Stomach smooth muscle (tissue), 2 donors: ENCODE results near the gene MUTYH.
A peak's percentile ranks its signal among the peaks of the same experiment; 100 is the strongest.

Experiments used
- H3K27ac ChIP-seq: one replicate; pipeline ENCODE4 v1.7.0; 2013; ENCODE audit warnings: mild to moderate bottlenecking, low read length, inconsistent platforms
- H3K27me3 ChIP-seq, 2 donors: one replicate each; pipeline ENCODE4 v1.7.0; 2013; ENCODE audit warnings: low read length in 2 of 2; ENCODE audit not compliant: insufficient read depth in 2 of 2, control insufficient read depth in 1 of 2
- H3K36me3 ChIP-seq, 2 donors: one replicate each; pipeline ENCODE4 v1.7.0; 2013; ENCODE audit warnings: low read length in 2 of 2; ENCODE audit not compliant: control insufficient read depth in 2 of 2, insufficient read depth in 2 of 2
- H3K4me1 ChIP-seq: one replicate; pipeline ENCODE4 v1.7.0; 2013; ENCODE audit warnings: low read length; ENCODE audit not compliant: control insufficient read depth, insufficient read depth
- H3K4me3 ChIP-seq, 2 donors: one replicate each; pipeline ENCODE4 v1.7.0; 2013; ENCODE audit warnings: low read length in 2 of 2
- H3K9ac ChIP-seq, 2 donors: one replicate each; pipeline ENCODE4 v1.7.0; 2013; ENCODE audit warnings: low read length in 2 of 2, mild to moderate bottlenecking in 1 of 2
- H3K9me3 ChIP-seq, 2 donors: one replicate each; pipeline ENCODE4 v1.7.0; 2013; ENCODE audit warnings: low read length in 2 of 2; ENCODE audit not compliant: control insufficient read depth in 2 of 2
- donor health status: healthy.
- donor health status: Pancreatic carcinoma.

Gene MUTYH

GRCh38 chr1:45351508-45351907, 11.3 kb upstream of the MUTYH start:
- H3K27ac ChIP-seq: no peak overlapping the region
- no peaks in the 10 kb centered on the region for H3K36me3 ChIP-seq
- H3K4me3 ChIP-seq: no peak overlapping the region
- no peaks in the 10 kb centered on the region for H3K27me3 ChIP-seq
- H3K9me3 ChIP-seq: no peaks in the 10 kb centered on the region
- peaks cover 22% of the 10 kb centered on the region for H3K4me1 ChIP-seq
- no peak overlapping the region for H3K9ac ChIP-seq

GRCh38 chr1:45348966-45349677, 8.9 kb upstream of the MUTYH start:
- peak overlapping the region; percentile 76 for H3K27ac ChIP-seq
- H3K9ac ChIP-seq: peak overlapping the region in 1 of 2 donors; percentile 55
- H3K9me3 ChIP-seq: no peaks in the 10 kb centered on the region
- H3K4me3 ChIP-seq: no peak overlapping the region
- peaks cover 8 to 11% of the 10 kb centered on the region in 2 donors for H3K36me3 ChIP-seq
- no peaks in the 10 kb centered on the region for H3K27me3 ChIP-seq
- peaks cover 22% of the 10 kb centered on the region for H3K4me1 ChIP-seq

GRCh38 chr1:45348609-45348965, 8.3 kb upstream of the MUTYH start:
- no peaks in the 10 kb centered on the region for H3K9me3 ChIP-seq
- peaks cover 13 to 15% of the 10 kb centered on the region in 2 donors for H3K36me3 ChIP-seq

GRCh38 chr1:45348020-45348419, 7.8 kb upstream of the MUTYH start:
- Histone ChIP-seq H3K36me3 (peaks cover 18 to 21% of the 10 kb centered on the region in 2 donors), H3K27me3 (no peaks in the 10 kb centered on the region), H3K4me1 (peaks cover 22% of the 10 kb centered on the region), H3K27ac (peak overlapping the region; percentile 70), H3K9ac (peak overlapping the region in 1 of 2 donors; percentile 5), H3K9me3 (no peaks in the 10 kb centered on the region), H3K4me3 (peak overlapping the region in 1 of 2 donors; percentile 29)

More at GRCh38 chr1:45348609-45348965, 8.3 kb upstream of the MUTYH start:
- Histone ChIP-seq H3K9ac (peak overlapping the region in 1 of 2 donors; percentile 55), H3K27me3 (no peaks in the 10 kb centered on the region), H3K4me3 (no peak overlapping the region), H3K4me1 (peaks cover 22% of the 10 kb centered on the region), H3K27ac (peak overlapping the region; percentile 76)

- H3K27ac ChIP-seq: no peak overlapping the region
- no peak overlapping the region for H3K9ac ChIP-seq
- peaks cover 28% of the 10 kb centered on the region for H3K4me1 ChIP-seq
- no peak overlapping the region for H3K4me3 ChIP-seq
- peaks cover 25 to 35% of the 10 kb centered on the region in 2 donors for H3K36me3 ChIP-seq
- H3K27me3 ChIP-seq: no peaks in the 10 kb centered on the region
- H3K9me3 ChIP-seq: no peaks in the 10 kb centered on the region
Observed at GRCh38 chr1:45346473-45346872, 6.2 kb upstream of the MUTYH start.

- peaks cover 38% of the 10 kb centered on the region for H3K4me1 ChIP-seq
Observed at GRCh38 chr1:45345014-45345413, 4.8 kb upstream of the MUTYH start.

GRCh38 chr1:45344499-45344898, 4.3 kb upstream of the MUTYH start:
- Histone ChIP-seq H3K36me3 (peaks cover 25 to 35% of the 10 kb centered on the region in 2 donors), H3K4me1 (peaks cover 36% of the 10 kb centered on the region), H3K27me3 (no peaks in the 10 kb centered on the region), H3K9me3 (no peaks in the 10 kb centered on the region), H3K4me3 (no peak overlapping the region), H3K9ac (no peak overlapping the region), H3K27ac (no peak overlapping the region)

More at GRCh38 chr1:45345014-45345413, 4.8 kb upstream of the MUTYH start:
- Histone ChIP-seq H3K9me3 (no peaks in the 10 kb centered on the region), H3K9ac (no peak overlapping the region), H3K27me3 (no peaks in the 10 kb centered on the region), H3K36me3 (peaks cover 25 to 35% of the 10 kb centered on the region in 2 donors), H3K27ac (no peak overlapping the region), H3K4me3 (no peak overlapping the region)

GRCh38 chr1:45340816-45341466, 701 bp upstream of the MUTYH start:
- H3K27me3 ChIP-seq: no peaks in the 10 kb centered on the region
- H3K9ac ChIP-seq: peak overlapping the region; percentile 92 to 99
- H3K36me3 ChIP-seq: peaks cover 25 to 34% of the 10 kb centered on the region in 2 donors
- H3K9me3 ChIP-seq: no peaks in the 10 kb centered on the region
- H3K4me3 ChIP-seq: peak overlapping the region; percentile 68 to 97
- H3K27ac ChIP-seq: peak overlapping the region; percentile 98
- H3K4me1 ChIP-seq: peaks cover 20% of the 10 kb centered on the region

GRCh38 chr1:45337630-45338325, 2.5 kb downstream of the MUTYH start:
- Histone ChIP-seq H3K9me3 (no peaks in the 10 kb centered on the region), H3K36me3 (peaks cover 20 to 28% of the 10 kb centered on the region in 2 donors), H3K9ac (no peak overlapping the region), H3K4me1 (peaks cover 20% of the 10 kb centered on the region), H3K4me3 (no peak overlapping the region), H3K27ac (no peak overlapping the region), H3K27me3 (no peaks in the 10 kb centered on the region)

GRCh38 chr1:45335855-45336324, 4.3 kb downstream of the MUTYH start:
- H3K9me3 ChIP-seq: no peaks in the 10 kb centered on the region
- peaks cover 20 to 32% of the 10 kb centered on the region in 2 donors for H3K36me3 ChIP-seq
- H3K9ac ChIP-seq: no peak overlapping the region
- no peaks in the 10 kb centered on the region for H3K27me3 ChIP-seq
- H3K4me3 ChIP-seq: no peak overlapping the region
- H3K27ac ChIP-seq: no peak overlapping the region
- H3K4me1 ChIP-seq: peaks cover 9% of the 10 kb centered on the region
